Aorta (tissue), 5 donors: ENCODE measurements around the gene GPR171. TPM values are rescaled to one million over a fixed set of nuclear protein-coding genes. Genes with fewer than 3 reads are reported as not detected.

Experiments
- ATAC-seq: fragments of 200-7000 bp; cut with Tn5 transposase; one replicate; pipeline ENCODE4 v1.9.1; 2022; ENCODE audit warnings: moderate library complexity; ENCODE audit not compliant: low FRiP score
- DNase-seq, 2 donors: peaks; one replicate each; pipeline ENCODE4 v3.0.0-alpha.2; 2020
- H3K27ac ChIP-seq, 2 donors: one replicate each; pipeline ENCODE4 v1.5.1; 2013; ENCODE audit warnings: low read length in 2 of 2, mild to moderate bottlenecking in 2 of 2, moderate library complexity in 2 of 2, control low read depth in 1 of 2, inconsistent platforms in 1 of 2, low read depth in 1 of 2
- H3K27me3 ChIP-seq, 2 donors: one replicate each; pipeline ENCODE4 v1.6.1; 2013; ENCODE audit warnings: control low read depth in 1 of 2, low read length in 1 of 2, mild to moderate bottlenecking in 1 of 2, moderate library complexity in 1 of 2; ENCODE audit not compliant: insufficient read depth in 2 of 2, control insufficient read depth in 1 of 2
- H3K36me3 ChIP-seq, 2 donors: one replicate each; pipeline ENCODE4 v1.6.1; 2013; ENCODE audit warnings: control low read depth in 1 of 2, low read length in 1 of 2, mild to moderate bottlenecking in 1 of 2; ENCODE audit not compliant: insufficient read depth in 2 of 2, control insufficient read depth in 1 of 2
- H3K4me1 ChIP-seq, 2 donors: one replicate each; pipeline ENCODE4 v1.6.1; 2013; ENCODE audit warnings: low read length in 2 of 2, control low read depth in 1 of 2, mild to moderate bottlenecking in 1 of 2, moderate library complexity in 1 of 2; ENCODE audit not compliant: insufficient read depth in 2 of 2, control insufficient read depth in 1 of 2
- H3K4me3 ChIP-seq, 2 donors: one replicate each; pipeline ENCODE4 v1.5.1; 2013; ENCODE audit warnings: low read length in 2 of 2, control low read depth in 1 of 2, mild to moderate bottlenecking in 1 of 2
- H3K9me3 ChIP-seq: one replicate; pipeline ENCODE4 v1.6.1; 2013; ENCODE audit warnings: mild to moderate bottlenecking, low read length; ENCODE audit not compliant: control insufficient read depth
- WGBS, 2 donors: extraction: QIAGEN DNeasy Blood & Tissue Kit; methylation state at CpG; one replicate each; pipeline ENCODE4 v1.1.7; 2013; 5-methylcytosine and 5-hydroxymethylcytosine counted together
- intact Hi-C, 2 donors: fragments of 100-400 bp; cut with DNase I; formaldehyde crosslinking; loops; one replicate each; pipeline versions ENCODE4 v1.14.2 to v1.15.0; 2022
- polyA plus RNA-seq, 2 donors: library from polyadenylated mRNA; stranded (reverse); fragments of 200-250 nt; gene quantifications; one replicate each; pipeline ENCODE4 v1.2.3, GENCODE V29; 2013
- total RNA-seq, 2 donors: library from RNA; stranded (reverse); fragmentation: NEBNext Ultra II Directional; extraction: Animal tissue kit (Norgen Biotek cat#: 25700); gene quantifications; one replicate each; pipeline ENCODE4 v1.2.1, GENCODE V29; 2021
- donor health status: healthy with polysubstance abuse.
- donor health status: Bipolar disorder and iron deficiency.
- donor health status: DM: no; HTN: no; CAD: no.
- donor health status: DM: no; HTN: no; CAD: no.
- donor health status: DM: yes; HTN: yes; CAD: no.

The GPR171 gene
- total and polyA plus RNA-seq, 4 donors = 0.96 to 1.2 (median 1.0) TPM; not detected in 1

GRCh38 chr3:151155409-151156128 lies 47.4 kb downstream of the GPR171 start:
- WGBS, 2 donors = 74 to 77% methylated on average over 8 of the region's 8 CpGs
- DNase-seq (no peak), ATAC-seq (no peak)
- H3K27ac ChIP-seq = no peak overlapping the region
- H3K4me1 ChIP-seq = no peaks in the 10 kb centered on the region
- no peaks in the 10 kb centered on the region for H3K27me3 ChIP-seq
- intact Hi-C loops = loop anchor here in 1 of 2 donors (10.0 kb wide), 1 partner anchor 431 kb away; no protein-coding TSS in a partner anchor
- H3K36me3 ChIP-seq = no peaks in the 10 kb centered on the region
- no peaks in the 10 kb centered on the region for H3K9me3 ChIP-seq
- no peak overlapping the region for H3K4me3 ChIP-seq

- Histone ChIP-seq H3K4me3 (no peak overlapping the region), H3K27me3 (no peaks in the 10 kb centered on the region), H3K4me1 (no peaks in the 10 kb centered on the region), H3K36me3 (no peaks in the 10 kb centered on the region), H3K27ac (no peak overlapping the region), H3K9me3 (no peaks in the 10 kb centered on the region)
- intact Hi-C loops = loop anchor here (5.0 to 10.0 kb wide), 2 partner anchors 362 to 430 kb away; no protein-coding TSS in a partner anchor
- 93% methylated on average over 6 of the region's 6 CpGs for WGBS, 2 donors
- no peak for ATAC-seq
- DNase-seq = no peak
These were observed 48.5 kb downstream of the GPR171 start for GRCh38 chr3:151154566-151154965.

GRCh38 chr3:151152455-151153079 lies 50.4 kb downstream of the GPR171 start:
- Histone ChIP-seq H3K27me3 (no peaks in the 10 kb centered on the region), H3K4me3 (no peak overlapping the region), H3K27ac (no peak overlapping the region), H3K9me3 (no peaks in the 10 kb centered on the region), H3K4me1 (no peaks in the 10 kb centered on the region), H3K36me3 (no peaks in the 10 kb centered on the region)
- WGBS, 2 donors = 96 to 97% methylated on average over 4 of the region's 4 CpGs
- ATAC-seq = no peak
- intact Hi-C loops = loop anchor here (5.0 to 10.0 kb wide), 2 partner anchors 360 to 428 kb away; no protein-coding TSS in a partner anchor
- DNase-seq = no peak

Other genes starting within 250 kb of the GPR171 start
- not detected for gene CLRN1, start 230.5 kb downstream of the GPR171 start, total RNA-seq
- not detected for gene CLRN1, start 230.5 kb downstream of the GPR171 start, polyA plus RNA-seq
- gene MED12L, start 117.6 kb downstream of the GPR171 start, total RNA-seq = 1 to 10 TPM; 1.1 to 2.3 TPM
- gene MED12L, start 117.6 kb downstream of the GPR171 start, polyA plus RNA-seq = not detected
- gene P2RY14, start 75.3 kb upstream of the GPR171 start, total RNA-seq = 1 to 10 TPM; 1.1 to 2.8 TPM
- 1 to 10 TPM in 1 of 2 donors, under 1 TPM in 1; 0.97 to 1.8 TPM for gene P2RY14, start 75.3 kb upstream of the GPR171 start, polyA plus RNA-seq
- not detected for gene GPR87, start 113.6 kb upstream of the GPR171 start, total RNA-seq
- not detected for gene GPR87, start 113.6 kb upstream of the GPR171 start, polyA plus RNA-seq
- gene P2RY13, start 126.3 kb upstream of the GPR171 start, total RNA-seq = 1 to 10 TPM; 2.6 to 2.7 TPM
- gene P2RY13, start 126.3 kb upstream of the GPR171 start, polyA plus RNA-seq = 1 to 10 TPM in 1 of 2 donors, under 1 TPM in 1; 0.51 to 3.3 TPM
- gene P2RY12, start 181.5 kb upstream of the GPR171 start, total RNA-seq = 1 to 10 TPM; 1.9 to 3.6 TPM
- 1 to 10 TPM in 1 of 2 donors, under 1 TPM in 1; 0.87 to 5.1 TPM for gene P2RY12, start 181.5 kb upstream of the GPR171 start, polyA plus RNA-seq